GM21576 (cell line): Measurements from ENCODE around the gene FLOT2.
"Not testable (repeated sequence)": the region's sequence is repeated elsewhere in the genome, so short reads cannot be mapped to it uniquely, and the experiment has no call there.

Experiments
- ATAC-seq: cut with Tn5 transposase; IDR thresholded peaks from one replicate; pipeline ENCODE4 v1.9.1; 2021; ENCODE audit warnings: mild to moderate bottlenecking, moderate library complexity; ENCODE audit not compliant: unreplicated experiment

FLOT2 gene

GRCh38 chr17:28877150-28877711 lies 20.3 kb downstream of the FLOT2 start:
- not testable (repeated sequence) for ATAC-seq

- no peak for ATAC-seq
Measured at GRCh38 chr17:28875848-28876550, 21.5 kb downstream of the FLOT2 start.

DNA sequence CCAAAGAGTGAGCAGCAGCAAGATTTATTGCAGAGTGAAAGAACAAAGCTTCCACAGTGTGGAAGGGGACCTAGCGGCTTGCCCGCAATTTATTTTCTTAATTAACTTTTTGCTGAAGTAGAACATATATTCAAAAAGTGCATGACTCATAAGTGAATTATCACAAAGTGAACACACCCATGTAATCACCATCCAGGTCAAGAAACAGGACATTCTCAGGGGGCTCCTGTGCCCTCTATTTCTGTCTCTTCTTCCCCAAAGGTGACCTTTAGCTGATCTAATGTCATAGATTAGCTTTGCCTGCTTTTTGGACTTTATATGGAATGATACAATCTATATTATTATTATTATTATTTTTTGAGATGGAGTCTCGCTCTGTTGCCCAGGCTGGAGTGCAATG lies 22.8 kb downstream of the FLOT2 start:
- no peak for ATAC-seq

GRCh38 chr17:28873839-28874238 lies 23.7 kb downstream of the FLOT2 start:
- no peak for ATAC-seq

DNA sequence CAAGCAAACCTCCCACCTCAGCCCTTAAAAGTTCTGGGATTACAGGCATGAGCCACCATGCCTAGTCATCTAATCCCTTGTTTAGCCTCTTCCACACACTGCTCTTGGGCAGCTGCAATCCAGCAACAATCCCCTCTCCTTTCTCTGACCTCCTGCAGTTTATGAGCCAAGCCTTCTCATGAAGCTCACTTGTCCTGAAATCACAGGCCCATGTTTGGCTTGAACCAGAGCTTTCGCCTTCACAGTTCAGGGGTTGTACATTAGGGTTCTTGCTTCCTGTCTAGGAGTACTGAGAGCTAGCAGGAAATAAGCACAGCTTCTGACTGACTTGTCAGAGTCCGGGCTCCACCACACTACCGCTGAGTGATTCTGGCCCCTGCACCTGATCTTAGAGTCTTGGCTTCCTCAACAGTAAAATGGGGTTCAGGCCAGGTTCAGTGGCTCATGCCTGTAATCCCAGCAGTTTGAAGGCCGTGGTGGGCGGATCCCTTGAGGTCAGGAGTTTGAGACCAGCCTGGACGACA lies 26.4 kb downstream of the FLOT2 start:
- ATAC-seq, result peak; percentile 89

DNA sequence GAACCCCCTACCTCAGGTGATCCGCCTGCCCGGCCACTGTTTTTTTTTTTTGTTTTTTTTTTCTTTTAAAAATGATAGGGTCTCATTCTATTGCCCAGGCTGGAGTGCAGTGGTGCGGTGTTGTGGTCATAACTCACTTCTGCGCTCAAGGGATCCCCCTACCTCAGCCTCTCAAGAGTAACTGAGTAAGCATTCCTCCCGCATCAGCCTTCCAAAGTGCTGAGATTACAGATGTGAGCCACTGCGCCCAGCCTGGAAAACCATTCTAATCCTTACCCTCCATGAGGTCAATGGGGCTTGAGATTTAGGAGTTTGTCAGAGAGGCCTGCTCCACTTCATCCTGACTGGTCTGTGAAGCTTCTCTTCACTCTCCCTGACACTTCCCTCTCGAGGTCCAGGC lies 30.3 kb downstream of the FLOT2 start:
- ATAC-seq, result no peak

GRCh38 chr17:28865946-28866752 lies 31.4 kb downstream of the FLOT2 start:
- no peak for ATAC-seq

DNA sequence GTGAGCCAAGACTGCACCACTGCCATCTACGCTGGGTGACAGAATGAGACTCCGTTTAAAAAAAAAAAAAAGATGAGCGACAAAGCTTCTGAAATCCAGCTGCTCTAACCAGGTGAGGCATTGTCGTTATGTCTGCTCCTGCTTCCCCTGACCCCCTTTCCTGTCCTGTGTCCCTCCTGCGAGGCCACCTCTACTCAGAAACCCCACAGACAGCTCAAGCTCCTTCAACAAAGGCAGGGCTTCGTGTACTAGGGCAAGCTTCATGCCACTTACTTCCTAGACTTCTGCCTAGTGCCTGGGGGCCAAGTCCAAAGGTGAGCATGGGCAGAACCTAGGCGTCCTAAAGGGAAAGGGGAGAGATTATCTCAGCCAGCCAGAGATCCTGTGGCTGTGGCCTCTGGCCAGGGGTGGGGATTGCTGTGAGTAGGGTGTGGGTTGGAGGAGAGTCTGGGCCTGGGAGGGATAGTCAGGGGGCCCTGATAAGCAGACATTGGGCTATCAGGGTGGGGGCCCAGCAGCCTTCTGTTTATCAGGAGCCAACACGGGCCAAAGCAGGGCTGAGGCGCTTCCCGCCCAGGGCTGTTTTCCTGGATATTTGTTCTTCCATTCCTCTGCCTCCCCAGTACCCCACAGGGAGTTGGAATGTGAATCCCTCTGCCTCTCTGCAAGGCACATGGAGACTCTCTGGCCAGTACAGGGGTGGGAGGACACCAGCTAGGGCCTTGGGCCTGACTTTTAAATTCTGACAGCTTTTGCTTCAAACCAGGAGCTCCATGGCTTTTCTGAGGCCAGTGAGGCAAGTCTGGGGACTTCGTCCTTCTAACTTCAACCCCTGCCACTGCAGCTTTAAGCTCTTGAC lies 32.3 kb downstream of the FLOT2 start:
- ATAC-seq, result no peak

GRCh38 chr17:28863953-28864352 lies 33.6 kb downstream of the FLOT2 start:
- ATAC-seq, result no peak

DNA sequence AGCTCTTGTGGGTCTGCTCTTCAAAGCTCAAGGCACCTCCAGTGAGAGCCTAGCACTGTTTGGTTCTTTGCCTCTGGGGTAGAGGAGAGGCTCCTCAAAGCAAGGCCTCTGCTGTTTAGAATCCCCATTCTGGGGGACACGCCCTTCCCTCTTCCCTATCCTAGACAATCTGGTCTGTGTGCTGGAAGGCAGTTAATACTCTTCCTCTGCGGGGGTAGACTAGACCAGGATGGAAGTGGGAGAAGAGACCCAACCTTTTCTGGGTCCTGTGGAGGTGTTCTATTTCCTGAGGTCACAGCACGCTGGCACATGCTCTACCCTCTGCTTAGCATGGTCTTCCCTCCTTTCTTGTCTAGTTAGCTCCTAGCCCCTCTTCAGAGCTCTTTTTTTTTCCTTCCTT lies 35.0 kb downstream of the FLOT2 start:
- no peak for ATAC-seq

- no peak for ATAC-seq
Measured at GRCh38 chr17:28861393-28862203, 35.9 kb downstream of the FLOT2 start.

DNA sequence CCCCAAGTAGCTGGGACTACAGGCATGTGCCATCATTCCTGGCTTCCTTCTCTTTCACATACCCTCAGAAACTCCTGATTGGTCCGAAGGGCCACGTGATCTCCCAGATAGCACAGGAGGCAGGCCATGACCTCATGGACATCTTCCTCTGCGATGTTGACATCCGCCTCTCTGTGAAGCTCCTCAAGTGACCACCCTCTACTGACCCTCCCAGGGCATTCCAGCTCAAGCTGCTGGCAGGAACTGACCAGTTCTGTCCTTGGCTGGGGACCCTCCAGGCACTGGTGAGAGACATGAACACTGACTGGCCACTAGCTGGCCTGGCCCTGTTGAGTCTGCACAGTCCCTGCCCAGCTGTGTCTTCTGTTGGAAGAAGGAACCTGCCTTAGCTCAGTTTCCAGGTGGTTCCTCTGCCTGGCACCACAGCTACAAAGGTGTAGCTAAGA lies 37.1 kb downstream of the FLOT2 start:
- ATAC-seq, result no peak

- ATAC-seq, result no peak
Measured at GRCh38 chr17:28858801-28859355, 38.7 kb downstream of the FLOT2 start.

GRCh38 chr17:28857905-28858800 lies 39.4 kb downstream of the FLOT2 start:
- ATAC-seq, result no peak

GRCh38 chr17:28856028-28856574 lies 41.4 kb downstream of the FLOT2 start:
- no peak for ATAC-seq

GRCh38 chr17:28855336-28855679 lies 42.2 kb downstream of the FLOT2 start:
- ATAC-seq, result no peak

DNA sequence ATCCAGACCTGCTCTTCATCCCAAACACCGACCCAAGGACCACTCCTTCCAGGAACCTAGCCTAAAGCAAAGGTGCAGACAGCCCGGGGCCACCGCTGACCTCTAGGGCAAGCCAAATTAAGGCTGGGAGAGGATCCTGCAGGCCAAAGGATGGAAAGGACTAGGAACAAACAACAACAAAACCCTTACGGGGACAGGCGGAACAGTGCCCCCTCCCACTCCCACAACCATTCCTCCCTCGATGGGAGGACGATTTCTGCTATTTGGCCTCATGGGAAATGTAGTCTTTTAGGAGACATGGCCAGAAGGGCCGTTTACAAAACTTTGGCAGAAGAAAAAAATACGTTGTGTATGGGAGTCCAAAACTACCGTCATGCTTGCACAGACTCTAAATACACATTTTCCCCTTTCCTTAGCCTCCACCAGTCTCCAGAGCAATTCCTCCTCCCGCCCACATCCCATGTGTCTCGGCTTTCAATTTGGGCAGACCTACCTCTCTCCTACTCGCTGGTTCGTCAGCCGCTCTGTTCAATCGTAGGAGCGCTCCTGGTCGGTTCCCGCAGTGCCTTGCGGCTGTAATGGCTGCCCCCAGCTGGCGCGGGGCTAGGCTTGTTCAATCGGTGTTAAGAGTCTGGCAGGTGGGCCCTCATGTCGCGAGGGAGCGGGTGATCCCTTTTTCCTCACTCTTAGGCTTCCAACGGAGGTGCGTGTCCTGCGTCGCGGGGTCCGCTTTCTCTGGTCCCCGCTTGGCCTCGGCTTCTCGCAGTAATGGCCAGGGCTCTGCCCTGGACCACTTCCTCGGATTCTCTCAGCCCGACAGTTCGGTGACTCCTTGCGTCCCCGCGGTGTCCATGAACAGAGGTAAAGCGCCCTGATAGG lies 42.8 kb downstream of the FLOT2 start, which contains the start of gene ERAL1:
TSS of gene ERAL1 (plus strand) at position 560 of the 879 bp plus-strand sequence. CDS start at position 579, 19 bp downstream.
- ATAC-seq, result peak; percentile 91
